ENCODE results near the gene ARFGAP3.

DNA sequence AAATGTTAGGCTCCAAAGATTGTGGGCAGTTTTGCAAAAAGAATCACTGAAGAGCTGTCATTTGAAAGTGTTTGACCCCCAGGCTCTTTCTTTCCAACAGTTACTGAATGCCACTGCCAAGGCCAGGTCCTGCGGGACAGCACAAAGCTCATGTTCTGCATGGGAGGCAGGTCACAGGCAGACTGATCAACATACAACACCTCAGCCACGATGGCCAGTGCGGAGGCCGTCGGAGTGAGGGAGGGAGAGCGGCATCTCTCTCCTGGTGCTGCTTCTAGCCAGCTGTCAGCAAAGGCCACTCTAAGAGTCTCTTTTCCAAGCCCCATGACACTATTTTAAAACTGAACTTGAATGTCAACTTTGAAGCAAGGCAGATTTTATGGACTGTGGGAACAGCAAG, 49.9 kb downstream of the ARFGAP3 start:
- TF ChIP-seq, protein P1, sequence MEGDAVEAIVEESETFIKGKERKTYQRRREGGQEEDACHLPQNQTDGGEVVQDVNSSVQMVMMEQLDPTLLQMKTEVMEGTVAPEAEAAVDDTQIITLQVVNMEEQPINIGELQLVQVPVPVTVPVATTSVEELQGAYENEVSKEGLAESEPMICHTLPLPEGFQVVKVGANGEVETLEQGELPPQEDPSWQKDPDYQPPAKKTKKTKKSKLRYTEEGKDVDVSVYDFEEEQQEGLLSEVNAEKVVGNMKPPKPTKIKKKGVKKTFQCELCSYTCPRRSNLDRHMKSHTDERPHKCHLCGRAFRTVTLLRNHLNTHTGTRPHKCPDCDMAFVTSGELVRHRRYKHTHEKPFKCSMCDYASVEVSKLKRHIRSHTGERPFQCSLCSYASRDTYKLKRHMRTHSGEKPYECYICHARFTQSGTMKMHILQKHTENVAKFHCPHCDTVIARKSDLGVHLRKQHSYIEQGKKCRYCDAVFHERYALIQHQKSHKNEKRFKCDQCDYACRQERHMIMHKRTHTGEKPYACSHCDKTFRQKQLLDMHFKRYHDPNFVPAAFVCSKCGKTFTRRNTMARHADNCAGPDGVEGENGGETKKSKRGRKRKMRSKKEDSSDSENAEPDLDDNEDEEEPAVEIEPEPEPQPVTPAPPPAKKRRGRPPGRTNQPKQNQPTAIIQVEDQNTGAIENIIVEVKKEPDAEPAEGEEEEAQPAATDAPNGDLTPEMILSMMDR (IDR thresholded peaks at IDR 0.05; ENCODE audit: borderline replicate concordance, extremely low read depth, low read length, poor library complexity, severe bottlenecking) = no peak
- TF ChIP-seq EZH2 (IDR thresholded peaks at IDR 0.05; ENCODE audit: borderline replicate concordance, low read depth, low read length, severe bottlenecking) = no peak
